Measurements from ENCODE around the gene RAB3IL1.

- TF ChIP-seq POLR2AphosphoS5 (IDR thresholded peaks at IDR 0.05) (no peak), CTCF (IDR thresholded peaks at IDR 0.05) (no peak), POLR2A (IDR thresholded peaks at IDR 0.05) (no peak)
Measured at GRCh38 chr11:61925736-61926135, 8.4 kb upstream of the RAB3IL1 start.
